Stimulated activated CD8-positive, alpha-beta memory T cell treated with anti-CD3 and anti-CD28 coated beads, Interleukin-12 subunit alpha, Interleukin-12 subunit beta, amount 100 ng/mL, for 24 hours (primary cell): ENCODE data around the gene PDK3.

Experiments used
- DNase-seq: peaks from one replicate; pipeline ENCODE4 v3.0.0-alpha.2; 2020; ENCODE audit errors: extremely low read depth

Gene PDK3

DNA sequence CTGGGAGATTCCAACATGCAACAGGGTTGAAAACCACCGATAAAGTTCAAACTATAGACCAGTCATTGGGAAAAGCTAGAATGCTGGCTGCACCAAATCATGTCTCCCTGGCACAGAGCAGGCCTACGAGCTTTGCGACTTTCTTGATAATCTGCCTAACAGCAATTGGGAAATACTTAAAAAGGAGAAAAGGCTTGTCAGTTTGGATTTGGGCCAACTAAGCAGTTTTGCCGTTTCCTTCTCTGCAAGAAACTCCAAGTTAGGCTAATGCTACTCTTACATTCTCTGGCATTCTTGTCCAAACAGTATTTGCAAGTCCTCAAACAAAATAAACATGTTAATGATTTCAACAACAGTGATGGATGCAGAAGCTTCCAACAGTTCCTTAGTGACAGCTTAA lies 87.9 kb downstream of the PDK3 start:
- no peak for DNase-seq

DNA sequence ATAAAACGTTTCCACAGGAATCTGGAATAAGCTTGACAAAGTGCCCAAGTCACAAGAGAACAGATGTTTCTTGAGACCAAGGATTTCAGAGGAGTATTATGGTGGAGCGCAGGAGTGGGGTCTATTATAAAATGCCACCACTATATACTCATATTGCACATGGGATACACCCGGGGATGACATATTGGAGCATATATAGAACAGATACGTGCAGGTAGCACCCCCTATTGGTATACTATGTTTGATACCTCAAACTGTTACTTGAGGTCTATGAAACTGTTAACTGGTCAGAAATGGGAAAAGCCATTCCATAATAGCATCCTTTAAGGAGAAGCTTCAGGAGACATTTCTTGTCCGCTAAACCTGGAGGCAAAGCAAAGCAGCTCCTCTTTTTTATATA lies 96.0 kb downstream of the PDK3 start:
- DNase-seq, result no peak

DNA sequence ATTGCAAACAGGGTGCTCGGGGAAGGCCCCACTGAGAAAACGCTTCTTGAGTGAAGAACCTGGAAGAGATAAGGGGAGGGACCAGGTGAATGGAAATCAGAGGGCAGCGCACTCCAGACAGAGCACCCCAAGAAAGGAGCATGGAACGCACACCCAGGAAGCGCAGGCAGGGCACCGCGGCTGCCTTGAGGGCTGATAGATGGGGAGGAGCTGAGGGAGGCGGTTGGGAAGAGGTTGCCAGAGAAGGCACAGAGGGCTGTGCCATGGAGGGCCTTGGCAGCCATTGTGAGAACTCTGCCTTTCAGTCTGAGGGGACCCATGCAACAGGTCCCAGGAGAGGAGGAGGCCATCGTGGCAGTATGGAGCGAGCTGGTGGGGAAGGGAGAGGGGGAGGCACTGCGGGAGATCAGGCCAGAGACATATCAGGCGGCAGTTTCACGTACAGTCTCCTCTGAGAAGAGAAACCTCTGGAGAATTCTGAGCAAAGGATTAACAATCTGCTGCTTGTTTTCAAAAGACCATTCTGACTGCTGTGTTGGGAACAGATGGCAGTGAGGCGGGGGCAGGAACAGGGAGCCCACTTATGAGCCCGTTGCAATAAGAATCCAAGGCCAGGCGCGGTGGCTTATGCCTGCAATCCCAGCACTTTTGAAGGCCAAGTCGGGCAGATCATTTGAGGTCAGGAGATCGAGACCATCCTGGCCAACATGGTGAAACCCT lies 98.4 kb downstream of the PDK3 start:
- no peak for DNase-seq

DNA sequence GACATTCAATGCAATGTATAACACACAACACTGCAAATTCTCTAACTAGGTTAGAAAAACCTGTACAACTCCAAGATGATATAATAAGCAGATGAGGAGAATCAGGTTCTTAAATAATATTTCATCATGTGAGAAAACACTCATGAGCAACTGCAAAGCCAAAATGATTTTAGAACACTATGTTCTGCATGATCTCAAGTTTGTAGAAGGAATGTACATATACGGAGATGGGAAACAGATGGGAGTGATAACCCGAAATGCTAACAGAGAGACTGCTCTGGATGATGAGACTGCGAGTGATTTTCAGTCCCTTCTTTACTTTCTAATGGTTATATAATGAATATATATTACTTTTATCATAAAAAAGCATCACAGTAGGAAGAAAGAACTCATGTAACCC lies 101.2 kb downstream of the PDK3 start:
- DNase-seq, result no peak

DNA sequence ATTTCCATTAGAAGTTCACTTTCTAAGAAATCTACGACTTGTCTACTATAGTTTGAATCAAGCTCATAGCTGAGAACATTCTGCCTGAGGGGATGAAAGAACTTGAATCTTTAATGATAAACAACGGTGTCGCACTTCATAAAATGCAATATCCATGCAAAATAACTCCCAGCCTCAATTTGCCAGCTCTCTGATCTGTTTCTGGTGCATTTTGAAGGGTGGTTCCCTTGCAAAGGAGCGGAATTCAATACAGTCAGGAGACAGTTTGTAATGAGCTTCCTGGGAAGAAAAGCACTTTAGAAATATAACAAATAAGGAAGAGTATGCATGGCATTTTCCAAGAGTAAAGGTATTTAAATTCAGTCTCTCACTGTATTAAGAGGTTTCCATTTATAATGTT lies 102.1 kb downstream of the PDK3 start:
- no peak for DNase-seq

DNA sequence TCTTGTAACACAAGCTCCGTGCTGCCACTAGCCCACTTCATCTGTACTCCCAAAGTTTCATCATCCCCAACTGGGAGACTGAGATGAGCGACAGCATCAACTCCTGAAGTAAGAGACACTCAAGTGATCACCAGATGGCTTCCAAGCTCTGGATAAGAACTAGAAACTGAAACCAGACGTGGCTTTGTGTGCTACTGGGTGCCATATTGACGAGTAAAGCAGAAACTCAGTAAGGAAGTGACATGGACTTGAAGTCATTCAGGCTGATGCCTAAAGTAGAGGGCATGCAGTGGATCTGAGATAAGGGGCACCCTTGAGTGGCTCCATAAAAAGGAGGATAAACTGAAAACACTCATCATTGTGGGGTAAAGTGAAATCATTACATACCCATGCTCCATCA lies 109.7 kb downstream of the PDK3 start:
- DNase-seq, result no peak

DNA sequence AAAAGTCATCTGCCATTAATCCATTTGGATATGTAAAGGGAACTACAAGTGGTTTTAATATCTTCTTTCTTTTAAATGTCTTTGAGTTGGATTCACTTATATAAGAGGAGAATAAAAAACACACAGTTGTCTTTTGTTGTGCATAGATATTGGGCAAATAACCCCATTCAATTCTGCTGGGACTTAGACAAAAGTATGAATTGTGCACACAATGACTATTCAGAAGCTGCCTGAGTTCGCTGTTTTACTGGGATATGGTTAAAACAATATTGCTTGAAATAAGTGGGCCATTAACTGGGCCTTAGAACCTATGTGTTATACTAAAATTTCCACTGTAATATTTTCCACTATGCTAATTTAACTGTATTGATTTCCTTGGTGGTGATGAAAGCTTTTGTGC lies 110.4 kb downstream of the PDK3 start:
- no peak for DNase-seq

DNA sequence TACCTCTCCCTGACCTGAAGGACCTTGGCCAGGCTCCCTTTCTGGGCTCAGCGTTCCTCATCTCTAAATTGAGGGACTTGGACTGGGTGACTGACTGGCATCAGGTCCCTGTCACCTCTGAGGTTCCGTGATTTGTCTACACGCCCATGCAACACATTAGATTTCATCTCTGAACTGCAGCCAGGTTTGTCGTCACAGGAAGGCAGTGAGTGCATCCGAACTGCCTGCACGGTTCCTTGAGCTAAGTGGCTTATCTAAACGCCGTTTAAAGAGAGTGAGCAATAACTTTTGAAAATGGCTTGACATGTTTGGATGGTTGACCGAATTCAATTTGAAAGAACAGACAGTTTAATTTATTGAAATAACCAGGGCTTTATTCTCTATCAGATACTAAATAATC lies 112.0 kb downstream of the PDK3 start:
- no peak for DNase-seq
